Suprapubic skin (tissue), 4 donors: ENCODE results near the gene GALR2. TPM values are rescaled to one million over a fixed set of nuclear protein-coding genes. Genes with fewer than 3 reads are reported as not detected.

ENCODE experiments used
- DNase-seq, 2 donors: peaks; one replicate each; pipeline ENCODE4 v3.0.0-alpha.2; 2019; ENCODE audit warnings: low spot score in 2 of 2
- H3K27ac ChIP-seq: fragments of 200-600 bp; sonication (generic); one replicate; pipeline ENCODE4 v1.5.1; 2019
- H3K27me3 ChIP-seq: fragments of 200-600 bp; sonication (generic); one replicate; pipeline ENCODE4 v1.5.1; 2019
- H3K36me3 ChIP-seq: fragments of 200-600 bp; sonication (generic); one replicate; pipeline ENCODE4 v1.5.1; 2019
- H3K4me1 ChIP-seq: fragments of 200-600 bp; sonication (generic); one replicate; pipeline ENCODE4 v1.5.1; 2019
- H3K4me3 ChIP-seq: fragments of 200-600 bp; sonication (generic); one replicate; pipeline ENCODE4 v1.5.1; 2019; ENCODE audit warnings: mild to moderate bottlenecking
- H3K9me3 ChIP-seq: fragments of 200-600 bp; sonication (generic); one replicate; pipeline ENCODE4 v1.5.1; 2019
- CTCF ChIP-seq, 2 donors: fragments of 200-600 bp in 1 of 2; fragments of 450-650 bp in 1 of 2; sonication (generic) in 1 of 2; IDR thresholded peaks; one replicate each; pipeline ENCODE4 v1.5.1; 2016 to 2019; ENCODE audit warnings: antibody characterized with exemption in 2 of 2, mild to moderate bottlenecking in 1 of 2, moderate library complexity in 1 of 2
- EP300 ChIP-seq: sonication (generic); formaldehyde crosslinking; IDR thresholded peaks from one replicate; pipeline ENCODE4 v1.6.1; 2017; ENCODE audit warnings: antibody characterized with exemption
- POLR2A ChIP-seq, 2 donors: fragments of 450-650 bp; IDR thresholded peaks; one replicate each; pipeline ENCODE4 v1.6.1; 2017; ENCODE audit warnings: antibody characterized with exemption in 2 of 2, mild to moderate bottlenecking in 2 of 2, moderate library complexity in 2 of 2
- POLR2AphosphoS5 ChIP-seq, 3 donors: sonication (generic); formaldehyde crosslinking; IDR thresholded peaks; one replicate each; pipeline ENCODE4 v1.6.1; 2017; ENCODE audit warnings: antibody characterized with exemption in 3 of 3
- WGBS: methylation state at CpG from one replicate; pipeline ENCODE4 v1.1.5; 2018; 5-methylcytosine and 5-hydroxymethylcytosine counted together
- total RNA-seq, 4 donors: library from RNA; depleted of rRNA; stranded (reverse); fragments of >200 nt; gene quantifications; one replicate each; pipeline ENCODE4 v1.1.0, GENCODE V29; 2016

GALR2 gene
- total RNA-seq, 4 donors from 2014 or later: 1.2 TPM; not detected in 3

DNA sequence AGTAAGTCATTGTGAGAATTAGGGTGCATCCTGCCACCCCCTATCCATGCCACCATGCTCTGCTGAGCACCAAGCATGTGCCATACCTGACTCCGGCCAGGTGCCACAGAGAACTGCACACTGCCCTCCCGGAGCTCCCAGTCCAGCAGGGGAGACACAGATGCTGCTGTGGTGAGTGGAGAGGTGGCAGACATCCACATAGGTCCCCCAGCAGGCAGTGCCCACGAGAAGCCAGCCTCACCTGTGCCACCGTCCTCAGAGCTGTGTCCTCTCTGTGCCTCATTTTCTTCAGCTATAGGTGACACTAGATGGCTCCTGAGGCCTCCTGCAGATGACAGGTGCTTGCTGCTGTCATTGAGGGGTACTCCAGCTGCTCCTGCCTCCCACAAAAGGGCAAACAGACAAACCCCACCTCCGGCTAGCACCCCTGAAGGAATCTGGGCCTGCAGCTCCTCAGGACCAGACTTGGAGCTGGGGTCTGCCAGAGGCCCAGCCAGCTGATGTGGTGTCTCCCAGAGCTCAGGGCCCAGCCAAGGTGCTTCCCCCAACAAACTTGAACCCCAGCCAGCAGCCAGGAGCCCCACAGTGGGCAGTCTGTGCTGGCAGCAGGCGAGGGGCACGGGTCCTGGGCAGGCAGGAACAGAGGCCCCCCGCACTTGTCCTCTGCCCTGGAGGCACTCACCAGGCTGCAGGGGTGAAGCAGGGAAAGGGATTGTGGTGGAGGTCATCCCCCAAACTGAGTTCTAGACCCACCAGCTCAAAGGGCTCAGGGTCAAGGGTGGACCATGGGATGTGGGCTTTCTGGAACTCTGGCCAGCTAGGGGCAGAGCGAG lies 49.4 kb downstream of the GALR2 start:
- H3K9me3 ChIP-seq: no peaks in the 10 kb centered on the region
- H3K27me3 ChIP-seq: no peaks in the 10 kb centered on the region
- WGBS: 67% methylated on average over 4 of the region's 9 CpGs

GRCh38 chr17:76124582-76125390 lies 50.2 kb downstream of the GALR2 start:
- Histone ChIP-seq H3K4me1 (peaks cover 10% of the 10 kb centered on the region), H3K9me3 (no peaks in the 10 kb centered on the region), H3K27me3 (no peaks in the 10 kb centered on the region), H3K36me3 (no peaks in the 10 kb centered on the region), H3K4me3 (no peak overlapping the region), H3K27ac (no peak overlapping the region)
- DNase-seq: no peak
- WGBS: 81% methylated on average over 17 of the region's 22 CpGs
- TF ChIP-seq EP300: no peak
- TF ChIP-seq POLR2AphosphoS5 (IDR thresholded peaks at IDR 0.05): no peak
- TF ChIP-seq POLR2A (IDR thresholded peaks at IDR 0.05): no peak
- no peak for TF ChIP-seq CTCF (IDR thresholded peaks at IDR 0.05)

More for the DNA sequence above, 49.4 kb downstream of the GALR2 start:
- no peak for DNase-seq
- H3K27ac ChIP-seq: no peak overlapping the region
- no peak overlapping the region for H3K4me3 ChIP-seq
- H3K4me1 ChIP-seq: peaks cover 10% of the 10 kb centered on the region
- no peaks in the 10 kb centered on the region for H3K36me3 ChIP-seq
- TF ChIP-seq POLR2AphosphoS5 (IDR thresholded peaks at IDR 0.05) (no peak), EP300 (no peak), POLR2A (IDR thresholded peaks at IDR 0.05) (no peak), CTCF (IDR thresholded peaks at IDR 0.05) (no peak)

GRCh38 chr17:76125391-76125675 lies 50.8 kb downstream of the GALR2 start:
- no peak for DNase-seq
- no peak overlapping the region for H3K4me3 ChIP-seq
- H3K27me3 ChIP-seq: no peaks in the 10 kb centered on the region
- 91% methylated on average over 5 of the region's 5 CpGs for WGBS
- TF ChIP-seq EP300 (no peak), POLR2A (IDR thresholded peaks at IDR 0.05) (no peak), POLR2AphosphoS5 (IDR thresholded peaks at IDR 0.05) (no peak), CTCF (IDR thresholded peaks at IDR 0.05) (no peak)
- no peaks in the 10 kb centered on the region for H3K36me3 ChIP-seq
- no peaks in the 10 kb centered on the region for H3K9me3 ChIP-seq
- H3K4me1 ChIP-seq: peaks cover 10% of the 10 kb centered on the region
- H3K27ac ChIP-seq: no peak overlapping the region

DNA sequence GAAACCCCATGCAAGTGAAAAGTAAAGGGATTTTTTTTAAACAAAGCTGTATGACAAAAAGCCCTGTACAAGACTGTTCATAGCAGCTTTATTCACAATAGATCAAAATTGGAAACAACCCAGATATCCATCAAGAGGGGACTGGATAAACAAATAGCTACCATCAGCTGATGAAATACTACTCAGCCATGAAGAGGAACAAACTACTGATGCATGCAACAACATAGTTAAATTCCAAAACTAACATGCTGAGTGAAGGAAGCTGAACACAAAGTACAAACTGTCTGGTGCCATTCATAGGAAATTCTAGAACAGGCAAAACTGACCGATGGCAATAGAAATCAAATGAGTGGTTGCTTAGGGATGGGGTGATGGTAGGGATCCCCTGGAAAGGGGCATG lies 51.3 kb downstream of the GALR2 start:
- H3K36me3 ChIP-seq: no peaks in the 10 kb centered on the region
- 97% methylated on average over 1 of the region's 1 CpG for WGBS
- peaks cover 10% of the 10 kb centered on the region for H3K4me1 ChIP-seq
- DNase-seq: no peak
- peaks cover 5% of the 10 kb centered on the region for H3K27me3 ChIP-seq
- no peaks in the 10 kb centered on the region for H3K9me3 ChIP-seq
- H3K27ac ChIP-seq: no peak overlapping the region
- TF ChIP-seq CTCF (IDR thresholded peaks at IDR 0.05) (no peak), EP300 (no peak), POLR2AphosphoS5 (IDR thresholded peaks at IDR 0.05) (no peak), POLR2A (IDR thresholded peaks at IDR 0.05) (no peak)
- H3K4me3 ChIP-seq: no peak overlapping the region

Other genes starting within 250 kb of the GALR2 start
- 10 to 100 TPM in 1 of 4 donors, 1 to 10 TPM in 3; 5.2 to 21.0 (median 7.2) TPM for gene UNC13D, start 230.4 kb upstream of the GALR2 start, total RNA-seq
- gene WBP2, start 219.4 kb upstream of the GALR2 start, total RNA-seq: 10 to 100 TPM; 64.9 to 99.4 (median 76.9) TPM
- gene TRIM47, start 196.2 kb upstream of the GALR2 start, total RNA-seq: 10 to 100 TPM; 22.8 to 43.1 (median 27.7) TPM
- gene TRIM65, start 177.8 kb upstream of the GALR2 start, total RNA-seq: 10 to 100 TPM; 22.5 to 44.6 (median 32.1) TPM
- 100 to 1,000 TPM in 1 of 4 donors, 10 to 100 TPM in 3; 41.7 to 113 (median 50.2) TPM for gene MRPL38, start 169.9 kb upstream of the GALR2 start, total RNA-seq
- gene FBF1, start 133.7 kb upstream of the GALR2 start, total RNA-seq: 10 to 100 TPM; 17.8 to 57.5 (median 27.9) TPM
- 10 to 100 TPM; 59.6 to 89.7 (median 71.5) TPM for gene ACOX1, start 95.6 kb upstream of the GALR2 start, total RNA-seq
- gene TEN1, start 95.5 kb upstream of the GALR2 start, total RNA-seq: 10 to 100 TPM; 20.0 to 43.6 (median 26.9) TPM
- 10 to 100 TPM in 2 of 4 donors, 1 to 10 TPM in 2; 5.6 to 33.1 (median 9.6) TPM for gene CDK3, start 73.9 kb upstream of the GALR2 start, total RNA-seq
- 100 to 1,000 TPM; 218 to 425 (median 274) TPM for gene EVPL, start 47.5 kb upstream of the GALR2 start, total RNA-seq
- 10 to 100 TPM; 57.5 to 90.2 (median 64.2) TPM for gene SRP68, start 2.3 kb upstream of the GALR2 start, total RNA-seq
- gene ZACN, start 4.4 kb downstream of the GALR2 start, total RNA-seq: not detected
- 100 to 1,000 TPM in 1 of 4 donors, 10 to 100 TPM in 3; 67.4 to 108 (median 78.6) TPM for gene EXOC7, start 29.0 kb downstream of the GALR2 start, total RNA-seq
- gene FOXJ1, start 66.5 kb downstream of the GALR2 start, total RNA-seq: 1 to 10 TPM; 2.1 to 3.6 (median 2.9) TPM
- 1 to 10 TPM in 3 of 4 donors, under 1 TPM in 1; 0.85 to 3.4 (median 1.3) TPM for gene RNF157, start 165.7 kb downstream of the GALR2 start, total RNA-seq
- gene UBALD2, start 190.6 kb downstream of the GALR2 start, total RNA-seq: 10 to 100 TPM; 24.8 to 42.7 (median 35.6) TPM
- 1 to 10 TPM; 2.3 to 3.1 (median 2.7) TPM for gene QRICH2, start 233.5 kb downstream of the GALR2 start, total RNA-seq